Right ventricle myocardium superior (tissue), 1 donor: ENCODE measurements around the gene PLA2G4F. TPM values are rescaled to one million over a fixed set of nuclear protein-coding genes. Genes with fewer than 3 reads are reported as not detected.

Experiments
- ATAC-seq: fragments of 200-7000 bp; cut with Tn5 transposase; one replicate; pipeline ENCODE4 v1.9.1; 2020; ENCODE audit warnings: mild to moderate bottlenecking; ENCODE audit not compliant: poor library complexity
- DNase-seq: peaks from one replicate; pipeline ENCODE4 v3.0.0-alpha.2; 2020
- intact Hi-C: fragments of 100-400 bp; cut with DNase I; formaldehyde crosslinking; loops from one replicate; pipeline ENCODE4 v1.11.2; 2022
- microRNA-seq: library from miRNA; unstranded; fragments of <30 nt; microRNA quantifications from one replicate; pipeline ENCODE4 v1.2.0, GENCODE V29; 2020
- total RNA-seq: library from RNA; stranded (reverse); fragmentation: NEBNext Ultra II Directional; extraction: Animal tissue kit (Norgen Biotek cat#: 25700); gene quantifications from one replicate; pipeline ENCODE4 v1.2.1, GENCODE V29; 2021
- donor health status: DM: no; HTN: yes; CAD: no; lungs with severe emphysema.

PLA2G4F gene
- total RNA-seq, 1 donor from 2014 or later: 4.6 TPM

DNA sequence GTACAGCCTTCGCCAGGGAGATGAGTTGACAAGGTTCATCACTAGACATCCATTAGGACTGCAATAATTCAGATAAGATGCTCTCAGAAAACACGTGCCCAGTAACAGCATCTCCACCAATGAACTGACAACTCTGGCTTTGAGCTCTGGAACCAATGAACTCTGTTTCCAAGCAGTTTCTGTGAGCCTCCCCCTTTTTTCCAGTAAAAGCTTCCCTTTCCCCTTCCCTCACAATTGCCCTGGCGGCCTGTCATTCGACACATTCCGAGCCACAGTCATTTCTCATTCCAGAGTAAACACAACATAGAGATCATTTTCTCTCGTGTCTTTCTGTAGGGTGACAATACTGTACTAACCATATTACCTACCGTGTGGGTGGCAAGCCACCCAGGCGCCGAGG, 65.7 kb downstream of the PLA2G4F start:
- intact Hi-C loops: no loop called here
- DNase-seq (no peak), ATAC-seq (no peak)

DNA sequence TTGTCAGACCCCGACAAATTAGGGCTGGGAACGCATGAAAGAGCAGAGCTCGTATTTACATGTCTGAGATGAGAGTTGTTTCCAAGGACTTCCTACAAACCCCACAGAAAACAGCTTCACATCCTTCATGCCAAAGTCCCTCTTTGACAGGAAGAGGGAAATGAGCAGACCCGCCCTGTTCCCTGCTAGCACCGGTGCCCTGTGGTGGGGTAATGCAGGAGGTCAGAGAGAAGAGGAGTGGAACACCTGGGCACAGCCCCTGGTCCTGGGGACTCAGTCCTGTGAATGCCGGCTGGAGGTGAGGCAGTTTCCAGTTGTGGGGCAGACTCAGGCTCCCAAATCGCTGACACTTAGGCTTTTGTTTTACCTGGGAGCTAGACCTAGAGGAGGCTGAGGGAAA, 66.1 kb downstream of the PLA2G4F start:
- ATAC-seq (no peak), DNase-seq (no peak)
- intact Hi-C loops: no loop called here

DNA sequence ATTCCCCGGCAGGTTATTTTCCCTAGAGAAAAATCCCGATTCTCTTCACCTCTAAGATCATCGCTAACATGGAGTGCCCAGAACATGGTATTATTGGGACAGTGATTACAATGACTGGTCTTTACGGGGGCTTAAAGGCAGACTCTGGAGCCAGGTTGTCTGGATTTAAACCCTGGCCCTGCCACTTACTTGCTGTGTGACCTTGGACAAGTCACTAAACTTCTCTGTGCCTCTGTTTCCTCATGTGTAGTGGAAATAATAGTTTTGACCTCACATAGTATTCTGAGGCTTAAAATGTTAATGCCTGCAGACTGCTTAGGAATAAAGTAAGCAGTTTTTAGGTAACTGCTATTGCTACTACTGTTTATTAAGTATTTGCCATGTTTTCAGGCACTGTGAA, 66.5 kb downstream of the PLA2G4F start:
- intact Hi-C loops: no loop called here
- ATAC-seq (no peak), DNase-seq (no peak)

Small RNA genes lying within 50 kb of the gene (microRNA-seq; reads per million reads assigned to microRNA genes)
- 26.5 reads per million, percentile 39 among the genes with 10 or more reads in this experiment for gene MIR627

Other genes with a start within 250 kb of the PLA2G4F start
- gene EHD4, start 184.1 kb downstream of the PLA2G4F start, total RNA-seq: 47.2 TPM
- gene PLA2G4E, start 135.6 kb downstream of the PLA2G4F start, total RNA-seq: not detected
- not detected for gene PLA2G4D, start 62.1 kb downstream of the PLA2G4F start, total RNA-seq
- 46.3 TPM for gene VPS39, start 51.7 kb upstream of the PLA2G4F start, total RNA-seq
- gene GANC, start 116.6 kb upstream of the PLA2G4F start, total RNA-seq: 15.0 TPM
- gene TMEM87A, start 116.8 kb upstream of the PLA2G4F start, total RNA-seq: 17.3 TPM
- gene CAPN3, start 202.9 kb upstream of the PLA2G4F start, total RNA-seq: 2.6 TPM